Activated CD8-positive, alpha-beta memory T cell treated with anti-CD3 and anti-CD28 coated beads, Interleukin-2, amount 10 ng/mL, durations not matched to agents 7 days and 5 days (primary cell): ENCODE measurements around the gene SGPP2. TPM values are rescaled to one million over a fixed set of nuclear protein-coding genes. Genes with fewer than 3 reads are reported as not detected.

Experiments used
- ATAC-seq: fragments of 150-1000 bp; cut with Tn5 transposase; one replicate; pipeline ENCODE4 v1.10.0; 2021; ENCODE audit warnings: moderate library complexity
- CTCF ChIA-PET: fragments of 350-600 bp; sonication (Branson Sonifier 250); formaldehyde crosslinking; loops from one replicate; lab custom pipeline; 2021; ENCODE audit warnings: antibody characterized with exemption; lab: Charles Lee
- DNase-seq: peaks from one replicate; pipeline ENCODE4 v3.0.0-alpha.2; 2020
- H3K27ac Mint-ChIP-seq: one replicate; pipeline ENCODE4 v1.8.0; 2021; ENCODE audit warnings: mild to moderate bottlenecking, mixed read lengths
- H3K27me3 Mint-ChIP-seq: one replicate; pipeline ENCODE4 v1.8.0; 2021; ENCODE audit warnings: mixed read lengths
- H3K36me3 Mint-ChIP-seq: one replicate; pipeline ENCODE4 v1.8.0; 2021; ENCODE audit warnings: mild to moderate bottlenecking, mixed read lengths
- H3K4me1 Mint-ChIP-seq: one replicate; pipeline ENCODE4 v1.8.0; 2021; ENCODE audit warnings: mixed read lengths
- H3K4me3 Mint-ChIP-seq: one replicate; pipeline ENCODE4 v1.8.0; 2021; ENCODE audit warnings: mild to moderate bottlenecking, moderate library complexity, mixed read lengths
- H3K9me3 Mint-ChIP-seq: one replicate; pipeline ENCODE4 v1.8.0; 2022; ENCODE audit warnings: low read depth, mixed read lengths
- total RNA-seq, 2 experiments: library from RNA; stranded (reverse); gene quantifications; one replicate each; pipeline ENCODE4 v1.2.3, GENCODE V29; 2021

SGPP2 gene
- total RNA-seq, 2 experiments from 2014 or later, result 0.44 to 4.0 TPM

DNA sequence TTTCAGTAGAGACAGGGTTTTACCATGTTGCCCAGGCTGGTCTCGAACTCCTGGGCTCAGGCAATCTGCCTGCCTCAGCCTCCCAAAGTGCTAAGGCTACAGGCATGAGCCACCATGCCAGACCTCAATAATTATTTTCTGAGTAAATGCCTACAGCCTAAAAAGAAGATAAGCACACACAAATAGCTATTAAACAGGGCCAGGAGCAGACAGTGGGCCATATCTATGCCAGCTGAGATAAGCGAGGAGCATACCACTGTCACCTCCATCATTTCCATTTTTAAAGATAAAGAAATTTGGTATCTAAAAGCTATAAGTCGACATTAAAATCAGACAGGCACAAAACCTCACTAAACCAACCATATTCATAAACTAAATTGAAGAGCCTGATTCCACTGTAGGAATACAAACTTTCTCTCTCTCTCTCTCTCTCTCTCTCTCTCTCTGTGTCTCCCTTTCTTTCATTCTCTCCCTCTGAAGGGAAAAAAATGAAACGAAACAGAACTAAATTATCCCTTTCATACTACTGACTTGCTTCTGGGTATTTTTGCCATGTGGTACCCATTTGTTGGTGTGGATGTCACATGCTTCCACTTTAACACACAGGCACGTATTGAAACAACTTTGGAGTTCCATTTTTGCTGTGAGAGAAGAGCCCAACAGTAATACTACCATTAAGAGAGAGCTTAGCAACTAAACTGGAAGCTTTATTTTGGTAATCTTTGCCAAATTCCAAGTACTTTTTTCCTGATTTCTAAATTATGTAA lies 180.6 kb downstream of the SGPP2 start:
- Mint-ChIP-seq H3K27me3 (no peaks in the 10 kb centered on the region), H3K4me1 (no peaks in the 10 kb centered on the region), H3K9me3 (no peaks in the 10 kb centered on the region), H3K36me3 (peaks cover 15% of the 10 kb centered on the region), H3K4me3 (no peak overlapping the region), H3K27ac (no peak overlapping the region)
- no peak for DNase-seq
- CTCF ChIA-PET, result interaction anchor here (1.0 to 1.7 kb wide), 4 partner anchors 10 to 287 kb away, joined by 3 to 9 read pairs (median 4); no protein-coding TSS in a partner anchor
- ATAC-seq, result no peak

DNA sequence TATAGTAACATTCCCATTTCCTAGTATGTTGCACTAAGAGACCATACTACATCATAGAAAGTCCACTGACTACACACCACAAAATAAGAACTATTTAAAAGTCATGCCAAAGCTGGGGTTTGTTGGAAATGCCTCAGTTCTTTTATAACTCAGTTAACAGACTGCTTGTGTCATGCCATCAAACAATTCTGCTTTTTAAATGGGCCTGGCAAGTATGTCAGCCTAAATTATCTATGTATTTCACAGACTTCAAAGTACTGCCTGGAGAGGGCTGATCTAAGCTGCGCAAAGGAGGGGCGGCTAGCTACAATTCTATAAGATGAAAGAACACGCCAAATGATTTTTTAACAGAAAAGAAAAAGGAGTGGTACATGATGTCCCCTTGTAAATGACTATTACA lies 182.0 kb downstream of the SGPP2 start:
- no peak overlapping the region for H3K27ac Mint-ChIP-seq
- H3K27me3 Mint-ChIP-seq, result no peaks in the 10 kb centered on the region
- no peak overlapping the region for H3K4me3 Mint-ChIP-seq
- no peaks in the 10 kb centered on the region for H3K4me1 Mint-ChIP-seq
- no peaks in the 10 kb centered on the region for H3K9me3 Mint-ChIP-seq
- peaks cover 18% of the 10 kb centered on the region for H3K36me3 Mint-ChIP-seq
- DNase-seq (no peak), ATAC-seq (no peak)
- CTCF ChIA-PET, result interaction anchor here (1.7 kb wide), 1 partner anchor 9 kb away, joined by 9 read pairs; no protein-coding TSS in a partner anchor

DNA sequence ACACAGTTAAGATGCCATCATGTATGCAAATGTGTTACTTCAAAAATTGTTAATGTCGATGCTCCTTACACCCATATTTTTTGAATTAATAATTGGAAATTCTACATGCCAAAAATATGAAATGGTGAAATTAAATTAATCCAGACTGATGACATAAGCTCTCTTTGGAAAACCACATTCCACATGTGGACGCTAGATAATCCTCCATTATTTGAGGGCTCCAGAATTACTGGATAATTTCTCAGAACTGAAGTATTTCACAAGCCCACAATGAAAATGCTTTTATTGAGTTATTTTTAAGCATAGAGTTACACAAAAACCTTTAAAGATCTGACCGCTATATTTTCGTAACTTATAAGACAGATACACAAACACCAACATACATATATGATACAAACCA lies 183.7 kb downstream of the SGPP2 start:
- no peak overlapping the region for H3K27ac Mint-ChIP-seq
- no peaks in the 10 kb centered on the region for H3K27me3 Mint-ChIP-seq
- DNase-seq (no peak), ATAC-seq (no peak)
- CTCF ChIA-PET, result no interaction called here
- no peaks in the 10 kb centered on the region for H3K9me3 Mint-ChIP-seq
- H3K4me3 Mint-ChIP-seq, result no peak overlapping the region
- H3K36me3 Mint-ChIP-seq, result peaks cover 18% of the 10 kb centered on the region
- H3K4me1 Mint-ChIP-seq, result no peaks in the 10 kb centered on the region

DNA sequence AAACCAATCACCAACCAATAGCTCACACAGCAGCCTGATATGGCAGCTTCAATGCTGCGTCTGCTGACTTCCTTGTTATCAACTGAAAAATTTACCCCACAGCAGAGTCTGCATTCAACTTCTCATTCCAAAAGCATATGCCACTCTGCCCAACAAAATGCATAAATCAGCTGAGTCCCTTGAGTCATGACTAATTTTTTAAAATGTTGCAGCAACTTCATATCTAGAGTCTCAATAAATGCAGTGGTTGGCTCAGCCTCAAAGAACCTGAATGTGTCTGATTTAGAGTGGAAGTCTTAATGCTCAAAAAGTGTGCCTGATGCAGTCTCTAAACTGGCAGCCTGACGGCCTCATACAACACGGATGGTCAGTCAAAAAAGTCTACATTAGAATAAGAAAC lies 185.0 kb downstream of the SGPP2 start:
- Mint-ChIP-seq H3K27ac (no peak overlapping the region), H3K9me3 (no peaks in the 10 kb centered on the region), H3K4me3 (no peak overlapping the region), H3K27me3 (no peaks in the 10 kb centered on the region), H3K36me3 (peaks cover 17% of the 10 kb centered on the region), H3K4me1 (no peaks in the 10 kb centered on the region)
- DNase-seq (no peak), ATAC-seq (no peak)
- CTCF ChIA-PET, result no interaction called here

Other genes starting within 250 kb of the SGPP2 start
- not detected for gene PAX3, start 125.5 kb upstream of the SGPP2 start, total RNA-seq
- gene FARSB, start 231.5 kb downstream of the SGPP2 start, total RNA-seq, result 10 to 100 TPM; 25.8 to 33.1 TPM
- not detected for gene MOGAT1, start 247.1 kb downstream of the SGPP2 start, total RNA-seq